Ishikawa (cell line): ENCODE results near the gene GLP2R.

Experiments
- CREB1 ChIP-seq: IDR thresholded peaks from 2 replicates; pipeline ENCODE4 v1.6.1; 2012; ENCODE audit warnings: low read depth
- EGR1 ChIP-seq: IDR thresholded peaks from 2 replicates; pipeline ENCODE4 v1.6.1; 2012
- EP300 ChIP-seq: IDR thresholded peaks from 2 replicates; pipeline ENCODE4 v1.6.1; 2012; ENCODE audit warnings: borderline replicate concordance
- FOXM1 ChIP-seq: IDR thresholded peaks from 2 replicates; pipeline ENCODE4 v1.6.1; 2012; ENCODE audit warnings: low read depth, borderline replicate concordance
- MAX ChIP-seq: IDR thresholded peaks from 2 replicates; pipeline ENCODE4 v1.6.1; 2012
- REST ChIP-seq: IDR thresholded peaks from 2 replicates; pipeline ENCODE4 v1.6.1; 2012; ENCODE audit warnings: low read depth, mild to moderate bottlenecking
- TEAD4 ChIP-seq: IDR thresholded peaks from 2 replicates; pipeline ENCODE4 v1.6.1; 2012

GRCh38 chr17:9842057-9842758 is 16.5 kb downstream of the GLP2R start:
- TF ChIP-seq REST (no peak), CREB1 (no peak), EP300 (no peak), TEAD4 (no peak), MAX (no peak), FOXM1 (no peak), EGR1 (no peak)
